GM12864 (cell line): ENCODE measurements around the gene ITPKB.
"Not testable (repeated sequence)": the region's sequence is repeated elsewhere in the genome, so short reads cannot be mapped to it uniquely, and the experiment has no call there.

Experiments
- DNase-seq: peaks from one replicate; pipeline ENCODE4 v3.0.0-alpha.2; 2011; ENCODE audit warnings: low read depth
- H3K4me3 ChIP-seq: 2 replicates; pipeline ENCODE4 v1.5.1; 2011; ENCODE audit warnings: mild to moderate bottlenecking, low read depth, low read length, control low read depth
- TF ChIP-seq, protein P1 (sequence below): IDR thresholded peaks from 2 replicates; pipeline ENCODE4 v1.5.1; 2011; ENCODE audit warnings: low read depth, mild to moderate bottlenecking, moderate library complexity, low read length, control low read depth, inconsistent platforms; ENCODE audit errors: missing control alignments

Gene ITPKB

DNA sequence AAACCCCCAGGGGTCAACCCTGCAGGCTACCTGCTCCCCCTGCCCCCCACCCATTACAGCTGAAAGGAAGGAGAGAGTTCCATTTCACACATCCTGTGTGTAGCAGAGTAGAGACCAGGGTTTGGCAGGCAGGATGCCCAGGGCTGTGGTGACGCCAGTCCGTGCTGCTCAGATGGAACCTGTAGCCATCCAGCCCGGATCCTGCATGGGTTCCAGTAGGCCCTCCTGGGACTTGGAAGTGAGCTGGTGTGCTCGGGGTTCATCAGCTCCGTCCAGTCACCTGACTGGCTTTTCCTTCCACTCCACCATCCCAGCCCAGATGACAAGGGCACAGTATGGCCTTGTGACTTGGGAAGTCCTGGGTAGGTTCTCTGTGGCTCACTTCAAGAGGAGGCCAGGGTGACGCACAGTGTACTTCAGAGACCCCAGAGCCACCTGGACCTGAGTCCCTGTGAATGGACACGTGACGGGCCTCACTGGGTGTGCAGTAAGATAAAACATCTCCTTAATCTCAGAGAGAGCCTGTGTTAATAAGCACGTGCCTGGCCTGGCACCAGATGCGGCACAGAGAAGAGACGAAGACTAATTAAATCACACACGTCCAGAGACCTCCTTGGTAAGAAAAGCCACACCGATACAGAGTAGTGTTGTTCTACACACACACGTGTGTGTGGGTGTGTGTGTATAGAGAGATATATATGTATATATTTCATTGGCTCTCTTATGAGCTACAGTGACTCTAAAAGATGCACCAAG lies 16.0 kb downstream of the ITPKB start:
- TF ChIP-seq, protein P1, sequence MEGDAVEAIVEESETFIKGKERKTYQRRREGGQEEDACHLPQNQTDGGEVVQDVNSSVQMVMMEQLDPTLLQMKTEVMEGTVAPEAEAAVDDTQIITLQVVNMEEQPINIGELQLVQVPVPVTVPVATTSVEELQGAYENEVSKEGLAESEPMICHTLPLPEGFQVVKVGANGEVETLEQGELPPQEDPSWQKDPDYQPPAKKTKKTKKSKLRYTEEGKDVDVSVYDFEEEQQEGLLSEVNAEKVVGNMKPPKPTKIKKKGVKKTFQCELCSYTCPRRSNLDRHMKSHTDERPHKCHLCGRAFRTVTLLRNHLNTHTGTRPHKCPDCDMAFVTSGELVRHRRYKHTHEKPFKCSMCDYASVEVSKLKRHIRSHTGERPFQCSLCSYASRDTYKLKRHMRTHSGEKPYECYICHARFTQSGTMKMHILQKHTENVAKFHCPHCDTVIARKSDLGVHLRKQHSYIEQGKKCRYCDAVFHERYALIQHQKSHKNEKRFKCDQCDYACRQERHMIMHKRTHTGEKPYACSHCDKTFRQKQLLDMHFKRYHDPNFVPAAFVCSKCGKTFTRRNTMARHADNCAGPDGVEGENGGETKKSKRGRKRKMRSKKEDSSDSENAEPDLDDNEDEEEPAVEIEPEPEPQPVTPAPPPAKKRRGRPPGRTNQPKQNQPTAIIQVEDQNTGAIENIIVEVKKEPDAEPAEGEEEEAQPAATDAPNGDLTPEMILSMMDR, result no peak
- no peak overlapping the region for H3K4me3 ChIP-seq
- DNase-seq, result no peak

DNA sequence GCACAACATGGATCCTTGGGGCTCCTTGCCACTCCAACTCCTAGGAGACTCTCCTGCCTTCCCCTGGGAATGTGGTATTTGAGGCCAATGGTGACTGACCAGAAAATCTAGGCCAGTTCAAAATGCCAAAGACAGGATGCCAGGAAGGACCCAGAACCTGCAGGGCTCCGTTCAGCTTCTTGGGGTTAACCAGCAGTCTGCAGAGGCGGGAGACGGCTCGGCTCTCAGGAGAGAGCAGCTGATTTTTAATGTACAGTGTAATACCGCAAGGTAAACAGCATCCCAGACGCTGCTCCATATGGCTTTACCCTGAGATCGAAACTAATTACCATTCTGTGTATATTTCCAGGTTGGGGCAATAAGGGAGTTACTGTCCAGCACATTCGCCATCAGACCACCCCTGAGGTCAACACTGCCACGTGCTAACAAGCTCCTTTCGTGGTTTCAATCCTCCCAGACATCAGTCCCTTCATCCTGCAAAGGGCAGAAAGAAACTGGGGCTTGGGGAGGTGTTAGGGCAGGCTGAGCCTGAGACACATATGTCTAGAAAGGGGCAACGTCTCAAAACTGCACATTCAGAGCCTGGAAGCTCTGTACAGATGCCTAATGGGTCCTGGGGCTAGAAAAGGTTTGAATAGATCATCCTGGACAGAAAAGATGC lies 16.7 kb downstream of the ITPKB start:
- no peak for DNase-seq
- H3K4me3 ChIP-seq, result no peak overlapping the region
- TF ChIP-seq, protein P1, result no peak

DNA sequence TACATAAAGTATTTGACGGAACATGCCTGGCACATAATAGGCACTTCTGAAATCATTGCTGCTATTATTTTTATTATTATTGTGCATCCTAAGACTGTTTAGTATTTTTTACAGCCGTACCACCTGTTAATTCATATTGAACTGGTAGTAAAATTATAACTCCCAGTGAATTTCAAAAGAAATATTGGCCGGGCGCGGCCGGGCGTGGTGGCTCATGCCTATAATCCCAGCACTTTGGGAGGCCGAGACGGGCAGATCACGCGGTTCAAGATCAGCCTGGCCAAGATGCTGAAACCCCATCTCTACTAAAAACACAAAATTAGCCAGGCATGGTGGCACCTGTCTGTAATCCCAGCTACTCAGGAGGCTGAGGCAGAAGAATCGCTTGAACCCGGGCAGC lies 18.5 kb downstream of the ITPKB start:
- not testable (repeated sequence) for H3K4me3 ChIP-seq, DNase-seq

DNA sequence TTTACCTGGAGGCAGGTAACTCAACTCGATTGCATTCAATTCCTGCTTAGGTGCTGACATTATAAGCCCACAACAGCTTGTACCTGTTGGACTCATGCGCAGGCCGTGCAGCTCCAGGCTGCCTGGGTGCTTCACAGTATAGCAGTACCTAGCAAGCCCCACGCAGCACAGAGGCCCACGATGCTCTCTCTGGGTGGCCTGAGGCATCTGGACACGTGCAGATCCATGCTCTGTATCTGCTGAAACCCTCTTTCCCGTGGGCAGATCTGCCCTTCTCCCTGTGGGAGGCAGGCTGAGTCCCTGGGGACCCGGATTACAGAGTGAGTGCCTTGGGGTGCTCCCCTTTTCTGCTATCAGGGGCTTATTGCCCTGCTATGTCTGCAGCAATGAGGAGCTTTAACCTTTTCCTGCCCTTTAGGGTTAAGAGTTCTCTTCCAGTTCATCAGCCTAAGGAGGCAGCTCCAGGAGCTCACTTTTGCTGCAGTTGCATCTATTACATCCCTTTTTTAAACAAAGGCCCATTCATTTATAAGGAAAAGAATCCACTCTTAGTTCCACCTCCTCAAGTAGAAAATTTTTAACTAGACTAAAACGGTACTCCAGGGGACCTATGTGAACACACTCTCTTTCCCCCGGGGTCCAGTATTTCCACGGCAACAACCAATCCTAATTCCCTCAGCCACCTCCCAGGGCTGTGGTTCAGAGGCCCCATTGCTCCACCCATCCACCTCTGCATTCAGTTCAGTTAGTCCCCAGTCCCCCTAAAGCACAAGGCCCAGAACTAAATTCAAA lies 19.3 kb downstream of the ITPKB start:
- no peak overlapping the region for H3K4me3 ChIP-seq
- DNase-seq, result no peak
- TF ChIP-seq, protein P1, result no peak

DNA sequence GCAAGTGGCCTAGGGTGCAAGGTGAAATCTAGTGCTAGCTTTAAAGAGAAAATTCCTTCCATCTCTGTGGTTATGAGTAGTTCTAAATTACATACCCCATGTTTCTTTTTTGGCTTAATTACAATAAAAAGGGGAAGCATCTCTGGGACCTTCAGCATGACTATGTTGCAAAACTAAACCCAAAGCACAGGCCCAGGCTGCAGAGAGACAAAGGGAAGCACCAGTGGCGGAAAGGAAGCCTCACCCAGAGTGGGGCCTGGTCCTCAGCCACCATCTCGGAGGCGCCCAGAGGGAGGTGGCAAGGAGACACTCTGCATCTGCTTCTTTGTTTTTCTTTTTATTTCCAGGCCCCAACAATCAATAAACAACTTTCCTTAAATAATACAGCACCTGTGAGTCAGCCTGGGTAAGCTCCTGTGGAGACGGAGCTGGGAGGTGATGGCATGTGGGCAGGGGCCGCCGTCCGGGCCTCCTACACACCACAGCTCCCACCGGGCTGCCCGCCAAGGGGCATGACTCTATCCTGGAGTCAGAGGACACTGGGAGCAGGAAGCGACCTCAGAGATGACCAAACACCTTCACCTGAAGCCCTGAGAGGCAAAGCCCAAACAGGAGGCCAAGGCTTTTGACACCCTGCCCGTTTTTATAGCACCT lies 21.7 kb downstream of the ITPKB start:
- H3K4me3 ChIP-seq, result no peak overlapping the region
- TF ChIP-seq, protein P1, result no peak
- no peak for DNase-seq

DNA sequence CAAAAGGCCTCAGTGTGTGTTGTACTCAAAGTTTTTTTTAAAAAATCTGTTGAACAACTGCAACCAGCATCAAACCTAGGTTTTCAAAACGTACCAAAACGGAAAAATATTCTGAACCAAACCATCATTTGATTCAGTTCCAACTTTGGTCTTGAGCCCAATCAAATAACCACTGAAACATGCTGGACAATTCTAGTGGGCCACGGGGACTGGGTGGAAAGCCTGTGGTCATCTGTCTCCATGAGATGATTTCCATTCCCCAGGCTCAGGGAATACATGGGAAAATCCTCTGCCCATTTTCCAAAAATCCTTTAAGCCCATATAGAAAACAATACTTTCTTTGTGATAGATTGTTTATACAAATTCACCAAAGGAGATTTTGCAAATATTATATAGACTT lies 22.5 kb downstream of the ITPKB start:
- DNase-seq, result no peak
- TF ChIP-seq, protein P1, result no peak
- H3K4me3 ChIP-seq, result no peak overlapping the region

DNA sequence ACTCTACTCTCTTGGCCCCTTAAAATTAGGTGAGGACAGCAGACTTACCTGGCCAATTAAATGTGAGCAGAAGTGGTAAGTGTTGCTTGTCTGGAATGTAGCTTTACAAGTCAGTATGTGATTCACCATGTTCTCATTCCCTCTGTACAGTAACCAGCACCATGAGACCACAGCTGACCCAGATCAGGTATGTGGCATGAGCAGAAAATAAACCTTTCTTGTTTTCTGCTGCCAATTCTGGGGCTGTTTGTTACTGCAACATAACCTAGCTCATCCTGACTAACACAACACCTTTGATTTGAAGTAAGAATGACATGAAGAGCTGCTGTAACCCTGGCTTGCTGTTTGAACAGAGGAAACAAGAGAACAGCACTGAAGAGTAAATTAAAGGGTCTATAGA lies 24.9 kb downstream of the ITPKB start:
- H3K4me3 ChIP-seq, result no peak overlapping the region
- TF ChIP-seq, protein P1, result no peak
- no peak for DNase-seq
